Right ventricle myocardium superior (tissue), 1 donor: ENCODE results near the gene MVK. TPM values are rescaled to one million over a fixed set of nuclear protein-coding genes. Genes with fewer than 3 reads are reported as not detected.

Source experiments
- ATAC-seq: fragments of 200-7000 bp; cut with Tn5 transposase; one replicate; pipeline ENCODE4 v1.9.1; 2020; ENCODE audit warnings: mild to moderate bottlenecking; ENCODE audit not compliant: poor library complexity
- DNase-seq: peaks from one replicate; pipeline ENCODE4 v3.0.0-alpha.2; 2020
- intact Hi-C: fragments of 100-400 bp; cut with DNase I; formaldehyde crosslinking; loops from one replicate; pipeline ENCODE4 v1.11.2; 2022
- total RNA-seq: library from RNA; stranded (reverse); fragmentation: NEBNext Ultra II Directional; extraction: Animal tissue kit (Norgen Biotek cat#: 25700); gene quantifications from one replicate; pipeline ENCODE4 v1.2.1, GENCODE V29; 2021
- donor health status: DM: no; HTN: yes; CAD: no; lungs with severe emphysema.

MVK gene
- total RNA-seq, 1 donor from 2014 or later: 9.4 TPM

DNA sequence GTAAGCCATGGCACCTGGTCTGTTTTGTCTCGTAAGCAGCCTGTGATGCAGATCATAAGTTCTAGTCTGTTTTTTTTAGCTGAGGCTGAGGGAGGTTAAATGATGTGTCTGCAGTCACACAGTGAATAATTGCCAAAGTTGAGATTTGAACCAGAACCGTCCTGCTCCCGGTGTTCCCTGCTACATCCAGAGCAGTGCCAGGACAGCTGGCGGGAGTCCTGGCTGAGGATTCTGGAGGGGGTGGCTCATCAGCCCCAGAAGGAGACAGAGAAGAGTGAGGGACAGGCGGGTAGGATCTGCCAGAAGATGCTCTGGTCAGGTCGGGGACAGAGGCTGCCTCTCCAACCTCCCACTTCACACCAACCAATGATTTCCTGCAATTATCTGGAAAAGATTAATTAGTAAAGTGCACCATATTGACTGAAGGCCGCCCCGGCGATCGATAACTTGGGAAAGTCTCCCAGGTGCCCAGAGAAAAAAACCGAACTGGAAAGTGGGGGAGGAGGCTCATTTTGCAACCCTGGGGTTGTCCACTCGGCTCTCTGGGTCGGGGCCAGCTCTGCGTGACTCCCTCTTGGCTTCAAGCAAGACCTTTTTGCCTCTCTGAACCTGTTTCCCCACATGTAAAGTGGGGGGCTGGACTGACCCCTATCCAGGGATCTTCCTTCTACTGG is 42.1 kb downstream of the MVK start:
- no peak for DNase-seq
- ATAC-seq: no peak
- intact Hi-C loops: no loop called here

DNA sequence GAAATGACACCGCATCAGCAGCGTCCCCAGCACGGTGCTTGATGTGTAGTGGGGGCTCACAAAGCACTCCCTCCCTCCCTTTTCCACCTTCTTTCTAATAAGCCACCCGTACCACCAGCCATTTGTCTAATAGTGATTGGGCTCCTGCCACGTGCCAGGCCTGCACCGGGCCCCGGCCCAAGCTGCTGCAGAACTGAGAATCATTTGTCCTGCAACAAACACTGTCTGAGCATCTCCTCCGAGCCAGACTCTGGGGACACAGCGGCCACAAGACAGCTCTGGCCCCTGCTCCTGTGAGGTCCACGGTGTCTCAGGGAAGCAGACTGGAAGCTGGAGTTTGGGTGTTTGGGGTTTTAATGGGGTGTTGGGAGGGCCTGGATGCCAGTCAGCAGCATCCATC is 43.9 kb downstream of the MVK start:
- no peak for ATAC-seq
- intact Hi-C loops: no loop called here
- DNase-seq: no peak

DNA sequence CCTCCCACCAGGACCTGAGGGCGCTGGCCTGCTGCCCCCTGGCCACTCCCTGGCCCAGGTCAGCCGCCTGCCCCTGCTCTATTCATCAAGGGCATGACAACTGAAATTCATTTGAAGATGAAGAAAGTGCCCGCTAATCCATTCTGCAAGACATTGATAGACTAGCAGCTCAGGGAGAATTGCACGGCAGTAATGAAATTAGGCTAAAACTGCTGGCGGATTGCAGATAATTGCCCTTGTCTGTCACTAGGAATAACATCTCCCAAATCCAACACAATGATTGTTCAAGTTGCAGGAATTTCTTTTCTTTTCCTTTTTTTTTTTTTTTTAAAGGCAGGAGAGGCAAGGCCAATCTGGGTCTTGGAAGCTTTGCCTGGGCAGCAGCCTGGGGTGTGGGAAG is 44.5 kb downstream of the MVK start:
- intact Hi-C loops: no loop called here
- no peak for ATAC-seq

DNA sequence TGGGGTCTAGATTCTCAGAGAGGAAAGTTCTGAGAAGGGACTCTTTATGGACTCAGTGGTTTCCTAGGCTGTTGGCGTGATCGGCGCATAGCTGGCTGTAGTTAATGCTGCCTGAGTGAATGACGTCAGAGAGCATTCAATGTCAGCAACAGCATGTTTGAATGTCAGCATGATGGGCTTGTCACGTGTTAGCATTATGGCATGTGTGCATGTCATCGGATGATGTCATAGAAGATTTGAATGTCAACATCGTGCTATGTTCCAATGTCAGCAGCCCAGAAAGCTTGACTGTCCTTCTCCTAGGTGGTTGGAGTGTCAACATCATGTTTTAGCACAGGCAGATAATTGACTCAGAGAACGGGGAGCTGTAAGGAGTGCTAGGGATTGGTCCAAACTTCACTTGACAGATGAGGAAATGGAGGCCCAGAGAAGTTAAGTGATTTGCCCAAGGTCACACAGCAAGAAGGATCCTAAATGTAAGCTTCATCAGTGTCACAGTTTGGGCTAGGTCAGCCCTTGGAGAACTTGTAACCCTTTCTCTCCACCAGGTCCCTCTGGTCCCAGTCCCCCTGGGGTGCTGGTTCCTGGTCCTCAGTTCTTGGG is 45.5 kb downstream of the MVK start:
- no peak for ATAC-seq
- no peak for DNase-seq
- intact Hi-C loops: no loop called here

More for the DNA sequence above, 44.5 kb downstream of the MVK start:
- no peak for DNase-seq

DNA sequence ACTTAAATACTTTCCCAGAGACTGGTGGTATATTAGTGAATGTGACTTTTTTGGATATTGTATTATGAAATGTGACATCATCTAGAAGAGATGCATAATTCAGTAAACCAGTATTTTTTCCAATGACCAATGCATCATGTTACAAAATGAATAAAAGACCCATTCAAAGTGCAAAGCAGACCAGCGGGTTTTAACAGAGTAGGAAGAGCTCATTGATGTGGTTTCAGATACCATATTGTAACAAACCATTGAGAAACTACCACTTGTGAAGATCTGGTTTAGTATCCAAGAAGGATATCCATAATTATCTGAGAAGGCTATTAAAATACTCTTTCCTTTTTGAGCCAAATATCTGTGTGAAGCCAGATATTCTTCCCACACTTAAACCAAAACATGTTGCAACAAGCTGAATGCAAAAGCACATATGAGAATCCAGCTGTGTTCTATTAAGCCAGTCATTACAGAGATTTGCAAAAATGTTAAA is 47.7 kb downstream of the MVK start:
- intact Hi-C loops: no loop called here
- no peak for ATAC-seq
- DNase-seq: no peak

DNA sequence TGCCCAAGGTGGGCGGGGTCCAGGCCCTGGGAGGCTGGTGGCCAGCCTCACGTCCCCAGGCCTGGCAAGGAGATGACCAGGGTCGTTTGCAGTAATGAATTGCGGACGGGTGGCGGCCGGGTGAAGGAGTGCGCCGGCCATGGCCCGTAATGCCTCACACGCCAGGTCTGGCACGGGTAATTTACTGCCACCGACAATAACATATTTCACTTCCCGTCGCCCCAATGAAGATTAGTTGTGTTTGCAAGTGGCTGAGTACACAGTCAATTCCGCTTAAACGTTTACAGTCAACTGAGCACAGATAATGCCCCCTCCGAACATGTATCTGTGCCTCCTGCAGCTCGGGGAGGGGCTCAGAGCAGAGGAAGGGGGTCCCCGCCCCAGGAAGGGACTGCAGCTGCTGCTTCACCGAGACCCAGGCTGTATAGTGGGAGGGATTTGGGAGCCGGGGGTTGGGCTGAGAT is 48.3 kb downstream of the MVK start:
- no peak for DNase-seq
- no peak for ATAC-seq
- intact Hi-C loops: no loop called here

DNA sequence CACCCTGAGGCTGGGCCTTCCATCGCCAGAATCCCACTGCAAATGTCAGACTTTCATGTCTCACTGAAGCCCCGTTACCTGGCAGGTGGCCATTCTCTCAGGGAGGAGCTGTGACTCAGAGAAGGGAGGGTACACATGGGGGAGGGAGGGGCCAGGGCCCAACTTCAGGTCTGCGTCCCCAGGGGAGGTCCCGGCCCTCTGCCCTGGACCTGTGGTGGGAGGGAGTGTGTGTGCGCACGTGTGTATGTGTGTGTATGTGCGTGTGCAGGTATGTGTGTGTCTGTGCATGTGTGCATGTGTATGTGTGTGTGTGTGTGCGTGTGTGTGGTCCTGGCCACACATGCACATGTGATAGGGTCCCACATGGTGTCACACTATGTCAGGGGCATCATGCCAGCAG is 50.9 kb downstream of the MVK start:
- ATAC-seq (no peak), DNase-seq (no peak)
- intact Hi-C loops: no loop called here

DNA sequence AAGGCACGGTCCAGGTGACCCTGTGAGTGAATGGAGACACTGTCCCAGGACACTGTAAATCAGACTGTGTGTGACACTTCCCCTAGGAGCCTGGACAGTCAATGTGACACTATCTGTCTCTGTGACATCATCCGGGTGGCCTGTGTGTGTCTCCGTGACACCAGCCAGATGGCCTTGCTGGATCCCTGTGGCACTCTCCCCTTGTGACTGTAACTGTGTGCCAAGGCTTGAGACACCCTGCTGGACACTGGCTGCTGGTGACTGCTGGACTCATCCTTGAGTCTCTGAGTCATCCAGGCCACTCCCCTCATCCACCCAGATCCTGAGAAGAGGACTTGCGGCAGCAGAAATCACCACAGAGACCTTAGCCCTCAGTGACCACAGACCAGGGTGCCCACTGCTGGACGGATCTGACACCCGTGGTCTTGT is 51.6 kb downstream of the MVK start:
- ATAC-seq: peak; percentile 77
- intact Hi-C loops: no loop called here
- DNase-seq: peak; percentile 44

DNA sequence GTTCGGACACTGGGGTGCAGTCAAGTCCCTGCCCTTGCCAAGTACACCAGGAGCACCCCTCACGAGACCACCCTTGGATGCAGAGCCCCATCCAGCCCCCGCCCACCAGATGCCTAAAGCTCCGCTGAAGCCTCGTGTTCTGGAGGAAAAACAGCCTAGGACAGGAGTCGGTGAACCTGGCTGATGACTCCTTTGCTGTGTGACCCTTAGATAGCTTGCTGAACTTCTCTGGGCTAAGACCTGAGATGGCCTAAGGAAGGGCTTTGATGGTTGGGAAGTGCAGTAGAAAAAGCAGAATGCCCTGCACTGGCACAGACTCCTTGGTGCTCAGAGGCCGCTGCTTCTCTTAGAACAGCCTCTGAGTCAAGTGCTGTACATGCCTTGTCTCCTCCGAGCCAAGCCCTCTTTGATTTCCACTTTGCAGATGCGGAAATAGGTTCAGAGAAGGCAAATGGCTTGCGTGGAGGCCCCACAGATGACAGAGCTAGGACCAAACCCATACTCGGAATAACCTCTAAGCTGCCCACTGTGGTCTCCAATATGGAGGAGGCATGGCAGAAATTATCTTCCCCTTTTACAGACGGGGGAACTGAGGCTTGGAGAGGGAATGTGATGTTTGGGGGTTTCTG is 52.3 kb downstream of the MVK start:
- DNase-seq: no peak
- intact Hi-C loops: no loop called here
- ATAC-seq: no peak

DNA sequence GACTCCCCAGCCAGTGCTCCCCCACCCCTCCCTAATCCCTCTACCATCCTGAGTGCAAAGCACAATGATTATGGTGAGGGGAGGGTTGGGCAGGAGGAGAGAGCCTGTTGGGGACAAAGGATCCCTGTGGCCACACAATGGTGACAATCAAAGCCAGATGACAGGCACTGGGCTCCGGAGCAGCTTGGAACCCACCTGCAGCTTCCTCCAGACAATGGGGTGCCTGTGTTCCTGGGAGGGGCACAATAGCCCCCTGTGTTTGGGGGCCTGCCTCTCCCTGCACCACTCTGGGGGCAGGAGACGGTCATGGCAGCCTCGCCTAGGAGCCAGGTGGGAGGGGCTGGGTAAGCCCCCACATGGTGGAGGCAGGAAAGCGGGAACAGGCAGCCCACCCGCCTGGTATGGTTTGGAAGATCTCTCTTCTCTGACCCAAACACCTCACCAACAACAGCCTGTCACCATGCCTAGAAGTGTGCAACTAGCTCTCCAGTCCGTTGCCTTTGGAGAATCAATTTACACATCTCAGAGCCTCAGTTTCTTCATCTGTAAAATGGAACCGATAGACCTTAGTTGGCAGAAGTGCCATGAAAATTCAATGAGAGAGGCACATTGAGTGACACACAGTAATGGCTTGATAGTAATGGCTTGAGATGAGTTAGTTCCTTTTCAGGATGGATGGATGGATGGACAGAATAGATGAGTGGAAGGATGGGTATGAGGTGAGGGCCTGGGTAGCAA is 53.0 kb downstream of the MVK start:
- no peak for ATAC-seq
- intact Hi-C loops: no loop called here
- no peak for DNase-seq

DNA sequence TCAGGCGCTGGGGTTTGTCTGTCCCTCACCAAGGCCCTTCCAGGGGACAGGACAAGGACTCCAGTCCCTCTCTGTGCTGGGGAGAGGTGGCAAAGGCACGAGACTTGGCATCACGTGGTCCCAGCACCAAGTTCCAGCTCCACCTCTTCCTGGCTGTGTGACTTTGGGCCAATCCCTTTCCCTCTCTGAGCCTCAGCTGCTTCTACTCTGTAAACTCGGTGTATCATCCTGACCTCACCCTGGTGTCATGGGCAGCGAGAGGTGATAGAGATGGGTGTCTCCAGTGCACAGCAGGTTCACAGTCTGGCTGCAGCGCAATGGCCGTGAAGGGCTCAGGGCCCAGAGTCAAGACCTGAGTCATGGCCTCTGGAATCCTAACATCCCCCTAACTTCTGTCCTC is 54.0 kb downstream of the MVK start:
- DNase-seq: no peak
- ATAC-seq: no peak
- intact Hi-C loops: no loop called here

DNA sequence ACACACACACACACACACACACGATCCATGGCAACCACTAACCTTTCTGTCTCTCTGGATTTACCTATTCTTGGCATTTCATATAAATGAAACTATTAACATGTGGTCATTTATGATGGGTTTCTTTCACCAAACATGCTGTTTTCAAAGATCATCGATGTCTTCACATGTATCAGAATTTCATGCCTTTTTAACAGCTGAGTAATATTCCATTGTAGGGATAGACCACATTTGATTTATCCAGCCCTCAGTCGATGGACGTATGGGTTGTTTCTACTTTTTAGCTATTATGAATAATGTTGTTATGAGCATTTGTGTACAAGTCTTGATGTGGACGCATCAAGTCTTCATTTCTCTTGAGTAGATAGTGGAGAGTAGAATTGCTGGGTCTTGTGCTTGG is 56.5 kb downstream of the MVK start:
- intact Hi-C loops: no loop called here
- DNase-seq (no peak), ATAC-seq (no peak)

DNA sequence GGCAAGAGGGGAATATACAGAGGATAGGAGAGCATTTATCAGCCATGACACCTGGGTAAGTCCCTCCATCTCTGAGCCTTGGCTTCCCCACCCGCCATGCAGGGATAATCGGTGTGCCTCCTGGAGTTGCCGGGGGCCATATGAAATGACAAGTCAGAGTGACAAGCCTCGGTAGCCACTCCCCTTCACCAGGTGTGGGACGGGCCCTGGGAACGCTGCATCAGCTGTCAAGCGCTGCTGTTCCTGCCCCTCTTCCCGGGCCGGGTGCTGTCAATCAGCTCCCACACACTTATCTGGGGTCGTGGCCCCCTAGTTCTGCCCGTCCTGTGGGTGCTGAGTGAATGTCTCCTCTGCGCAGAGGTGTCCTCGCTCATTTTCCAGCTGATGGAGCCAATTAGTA is 57.2 kb downstream of the MVK start:
- intact Hi-C loops: no loop called here

DNA sequence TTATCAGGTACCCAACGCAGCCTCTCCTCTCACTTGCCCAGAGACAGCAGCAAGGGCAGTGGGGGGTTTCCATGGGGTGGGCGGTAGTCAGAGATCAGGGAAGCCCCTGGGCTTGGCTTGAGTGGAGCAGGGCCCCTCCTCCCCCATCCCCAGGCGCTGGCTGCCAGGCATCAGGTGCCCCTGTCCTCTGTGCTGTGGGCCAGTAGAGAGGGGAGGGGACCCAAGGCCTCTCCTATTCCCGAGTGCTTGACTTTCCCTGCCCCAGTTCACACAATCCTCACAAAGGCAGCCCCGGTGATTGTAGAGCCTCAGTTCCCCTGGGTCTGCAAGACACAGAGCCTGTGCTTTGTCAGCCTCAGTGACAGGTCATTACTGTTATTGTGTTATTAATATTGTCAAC is 57.7 kb downstream of the MVK start:
- ATAC-seq (no peak), DNase-seq (no peak)
- intact Hi-C loops: no loop called here

More for the DNA sequence above, 57.2 kb downstream of the MVK start:
- DNase-seq (no peak), ATAC-seq (no peak)

DNA sequence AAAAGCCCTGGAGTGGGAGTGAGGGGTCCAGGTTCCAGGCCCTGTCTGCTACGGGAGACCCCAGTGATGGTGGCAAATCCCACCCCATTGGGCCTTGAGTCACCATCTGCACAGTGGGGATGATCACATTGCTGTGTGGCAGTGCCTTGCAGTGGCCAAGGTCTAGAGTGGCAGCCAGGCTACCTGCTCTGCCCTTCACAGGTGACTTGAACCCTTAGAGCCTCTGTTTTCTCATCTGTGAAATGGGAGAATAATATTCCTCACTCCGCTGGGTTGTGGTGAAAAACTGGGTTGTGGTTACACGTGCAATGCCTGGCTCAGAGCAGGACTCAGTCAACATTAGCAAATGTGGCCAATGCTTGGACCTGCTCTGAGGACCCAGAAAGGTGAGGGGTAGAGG is 58.2 kb downstream of the MVK start:
- intact Hi-C loops: no loop called here
- no peak for ATAC-seq
- no peak for DNase-seq

DNA sequence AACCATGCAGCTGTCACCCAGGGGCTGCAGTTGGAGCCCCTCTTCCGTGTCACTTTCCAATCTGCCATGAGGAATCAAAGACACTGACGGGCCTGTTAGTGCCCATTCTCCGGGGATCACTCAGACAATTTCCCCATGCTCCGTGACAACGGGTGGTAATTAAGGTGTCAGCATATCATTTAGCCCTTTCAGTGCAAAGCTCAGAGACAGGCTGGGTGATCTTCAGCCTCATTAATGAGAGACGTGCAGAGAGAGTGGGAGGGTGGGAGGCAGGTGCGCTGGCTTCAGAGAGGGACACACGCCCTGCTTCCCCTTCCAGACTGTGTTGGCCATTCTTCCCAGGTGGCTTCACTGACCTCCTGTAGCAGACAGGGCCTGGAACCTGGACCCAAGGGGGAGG is 58.7 kb downstream of the MVK start:
- DNase-seq (no peak), ATAC-seq (no peak)
- intact Hi-C loops: no loop called here

DNA sequence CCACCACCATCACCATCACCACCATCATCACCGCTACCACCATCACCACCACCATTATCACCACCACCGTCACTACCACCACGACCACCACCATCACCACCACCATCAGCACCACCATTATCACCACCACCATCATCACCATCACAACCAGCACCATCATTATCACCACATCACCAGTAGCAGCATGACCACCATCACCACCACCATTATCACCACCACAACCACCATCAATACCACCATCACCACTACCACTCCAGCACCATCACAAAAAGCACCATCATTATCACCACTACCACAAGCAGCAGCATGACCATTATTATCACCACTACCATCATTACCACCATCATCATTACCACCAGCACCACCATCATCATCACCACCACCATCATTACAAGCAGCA is 62.1 kb downstream of the MVK start:
- ATAC-seq (no peak), DNase-seq (no peak)
- intact Hi-C loops: no loop called here

DNA sequence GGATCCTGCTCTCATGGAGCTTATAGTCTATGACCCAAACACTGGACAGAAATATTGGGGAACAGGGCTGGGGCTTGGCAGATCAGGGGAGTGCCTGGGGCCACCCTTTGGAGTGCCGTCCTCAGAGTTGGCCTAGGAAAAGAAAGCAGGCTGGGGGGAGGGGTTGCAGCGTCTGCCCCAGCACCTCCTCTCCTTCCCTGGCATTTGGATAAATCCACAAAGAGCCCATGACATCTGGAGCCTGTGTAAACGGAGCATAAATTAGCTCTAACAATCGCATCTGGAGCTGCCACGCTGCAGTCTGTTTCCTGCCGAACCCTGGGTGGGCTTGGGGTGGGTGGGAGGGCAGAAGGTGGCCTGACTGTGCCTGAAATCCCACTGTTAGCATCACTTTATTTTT is 63.8 kb downstream of the MVK start:
- no peak for ATAC-seq
- DNase-seq: no peak
- intact Hi-C loops: no loop called here

DNA sequence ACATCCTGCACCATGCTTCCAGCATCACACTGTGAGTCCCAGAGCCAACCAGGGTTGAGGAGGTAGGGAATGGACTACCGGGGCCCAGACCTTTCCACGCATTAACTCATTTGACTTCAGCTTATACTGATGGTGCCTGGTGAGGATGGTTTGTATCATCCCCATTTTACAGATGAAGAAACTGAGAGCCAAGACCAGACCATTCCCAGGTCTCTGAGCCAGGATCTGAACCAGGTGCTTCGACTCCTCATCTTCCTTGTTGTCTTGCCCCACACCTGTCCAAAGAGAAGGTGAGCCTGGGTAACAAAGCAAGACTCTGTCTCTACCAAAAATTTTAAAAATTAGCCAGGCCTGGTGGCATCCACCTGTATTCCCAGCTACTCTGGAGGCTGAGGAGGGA is 64.4 kb downstream of the MVK start:
- DNase-seq (no peak), ATAC-seq (no peak)
- intact Hi-C loops: no loop called here

DNA sequence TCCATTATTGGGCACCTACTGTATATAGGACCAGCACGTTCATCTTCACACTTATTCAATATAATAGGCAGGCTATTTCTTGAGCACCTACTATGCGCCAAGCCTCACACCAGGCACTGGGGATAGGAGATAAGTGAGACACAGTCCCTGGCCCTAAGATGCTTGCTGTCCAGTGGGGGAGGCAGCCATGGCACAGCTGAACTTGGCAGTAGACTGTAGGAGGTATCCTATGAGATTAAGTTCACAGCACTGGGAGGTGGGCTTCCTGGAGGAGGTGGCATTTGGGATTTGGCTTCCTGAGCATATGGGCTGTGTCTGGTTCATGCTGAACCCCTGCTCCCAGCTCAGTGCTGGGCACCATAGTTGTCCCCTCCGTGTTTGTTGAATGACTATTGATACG is 65.1 kb downstream of the MVK start:
- no peak for DNase-seq
- intact Hi-C loops: no loop called here
- ATAC-seq: no peak
